GM13976 (cell line): ENCODE measurements around the gene TRIM65.

ENCODE experiments used
- DNase-seq: peaks from one replicate; pipeline ENCODE4 v3.0.0; 2012; ENCODE audit warnings: low spot score
- in situ Hi-C: fragments of 300-500 bp; cut with MboI; formaldehyde crosslinking; loops from one replicate; pipeline ENCODE4 v1.12.0; 2022; ENCODE audit warnings: low sequenced_read_pairs, mixed read lengths, inconsistent platforms; ENCODE audit not compliant: unreplicated experiment
- TF ChIP-seq, protein P1 (sequence below): IDR thresholded peaks from 2 replicates; pipeline ENCODE4 v1.5.1; 2012; ENCODE audit warnings: borderline replicate concordance, mild to moderate bottlenecking; ENCODE audit not compliant: insufficient read depth; ENCODE audit errors: extremely low read depth, missing control alignments, control extremely low read depth

TRIM65 gene

DNA sequence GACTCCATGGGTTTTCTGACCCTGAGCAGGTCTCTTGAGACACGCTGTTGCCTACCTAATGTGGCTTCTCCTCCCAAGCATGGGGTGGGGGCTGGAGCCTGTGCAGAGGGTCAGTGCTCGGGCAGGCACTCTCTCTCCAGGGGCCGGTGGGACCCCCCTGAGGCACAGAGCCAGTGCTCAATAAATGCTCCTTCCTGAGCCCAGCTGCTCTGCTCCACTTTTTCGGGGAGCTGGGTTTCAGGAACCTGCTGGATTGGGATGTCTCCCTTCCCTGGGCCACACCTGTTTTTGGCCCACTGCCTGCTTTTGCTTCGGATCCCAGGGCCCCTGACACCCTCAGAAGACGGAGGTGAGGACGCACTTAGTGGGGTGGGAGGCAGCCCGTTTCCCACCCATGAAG lies 1.3 kb upstream of the TRIM65 start:
- in situ Hi-C loops = no loop called here
- no peak for DNase-seq
- TF ChIP-seq, protein P1, sequence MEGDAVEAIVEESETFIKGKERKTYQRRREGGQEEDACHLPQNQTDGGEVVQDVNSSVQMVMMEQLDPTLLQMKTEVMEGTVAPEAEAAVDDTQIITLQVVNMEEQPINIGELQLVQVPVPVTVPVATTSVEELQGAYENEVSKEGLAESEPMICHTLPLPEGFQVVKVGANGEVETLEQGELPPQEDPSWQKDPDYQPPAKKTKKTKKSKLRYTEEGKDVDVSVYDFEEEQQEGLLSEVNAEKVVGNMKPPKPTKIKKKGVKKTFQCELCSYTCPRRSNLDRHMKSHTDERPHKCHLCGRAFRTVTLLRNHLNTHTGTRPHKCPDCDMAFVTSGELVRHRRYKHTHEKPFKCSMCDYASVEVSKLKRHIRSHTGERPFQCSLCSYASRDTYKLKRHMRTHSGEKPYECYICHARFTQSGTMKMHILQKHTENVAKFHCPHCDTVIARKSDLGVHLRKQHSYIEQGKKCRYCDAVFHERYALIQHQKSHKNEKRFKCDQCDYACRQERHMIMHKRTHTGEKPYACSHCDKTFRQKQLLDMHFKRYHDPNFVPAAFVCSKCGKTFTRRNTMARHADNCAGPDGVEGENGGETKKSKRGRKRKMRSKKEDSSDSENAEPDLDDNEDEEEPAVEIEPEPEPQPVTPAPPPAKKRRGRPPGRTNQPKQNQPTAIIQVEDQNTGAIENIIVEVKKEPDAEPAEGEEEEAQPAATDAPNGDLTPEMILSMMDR = no peak

DNA sequence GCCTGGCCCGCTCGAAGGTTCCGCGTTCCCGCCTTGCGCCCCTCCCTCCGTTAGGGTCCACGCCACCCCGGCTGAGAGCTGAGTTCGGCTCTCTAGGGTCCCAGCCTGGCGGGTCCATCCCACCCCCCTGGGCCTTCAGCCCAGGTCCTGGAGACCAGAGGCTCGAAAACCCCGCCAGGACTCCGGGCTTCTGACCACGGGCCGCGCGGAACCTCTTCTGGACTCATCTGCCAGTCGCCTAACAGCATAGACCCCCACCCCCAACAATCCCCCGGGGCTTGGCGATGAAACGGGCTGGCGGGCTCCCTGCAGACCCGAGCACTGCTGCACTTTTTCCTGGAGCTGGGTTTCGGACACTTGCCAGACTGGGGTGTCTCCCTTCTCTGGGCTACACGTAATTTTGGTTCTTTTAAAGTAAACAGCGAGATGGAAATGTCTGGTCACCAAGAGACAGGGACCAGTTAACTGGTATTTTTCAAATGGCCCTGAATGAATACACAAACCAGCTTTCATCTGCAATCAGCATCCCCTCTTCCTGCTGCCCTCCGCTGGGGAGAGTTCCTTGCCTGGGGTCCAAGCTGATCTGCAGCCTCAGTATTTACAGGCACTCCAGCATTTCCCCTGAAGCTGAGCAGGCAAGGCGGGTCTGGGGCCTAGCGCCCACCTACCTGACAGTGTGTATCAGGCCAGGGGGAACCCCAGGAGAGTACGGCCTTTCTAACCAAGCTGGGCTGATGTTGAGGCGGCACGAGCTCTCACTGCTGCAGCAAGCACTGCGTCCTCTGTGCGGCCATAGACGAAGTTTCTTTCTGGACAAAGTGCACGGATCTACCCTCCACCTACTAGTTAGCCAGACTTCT lies 639 bp upstream of the TRIM65 start:
- DNase-seq = no peak
- TF ChIP-seq, protein P1 = no peak
- in situ Hi-C loops = no loop called here

DNA sequence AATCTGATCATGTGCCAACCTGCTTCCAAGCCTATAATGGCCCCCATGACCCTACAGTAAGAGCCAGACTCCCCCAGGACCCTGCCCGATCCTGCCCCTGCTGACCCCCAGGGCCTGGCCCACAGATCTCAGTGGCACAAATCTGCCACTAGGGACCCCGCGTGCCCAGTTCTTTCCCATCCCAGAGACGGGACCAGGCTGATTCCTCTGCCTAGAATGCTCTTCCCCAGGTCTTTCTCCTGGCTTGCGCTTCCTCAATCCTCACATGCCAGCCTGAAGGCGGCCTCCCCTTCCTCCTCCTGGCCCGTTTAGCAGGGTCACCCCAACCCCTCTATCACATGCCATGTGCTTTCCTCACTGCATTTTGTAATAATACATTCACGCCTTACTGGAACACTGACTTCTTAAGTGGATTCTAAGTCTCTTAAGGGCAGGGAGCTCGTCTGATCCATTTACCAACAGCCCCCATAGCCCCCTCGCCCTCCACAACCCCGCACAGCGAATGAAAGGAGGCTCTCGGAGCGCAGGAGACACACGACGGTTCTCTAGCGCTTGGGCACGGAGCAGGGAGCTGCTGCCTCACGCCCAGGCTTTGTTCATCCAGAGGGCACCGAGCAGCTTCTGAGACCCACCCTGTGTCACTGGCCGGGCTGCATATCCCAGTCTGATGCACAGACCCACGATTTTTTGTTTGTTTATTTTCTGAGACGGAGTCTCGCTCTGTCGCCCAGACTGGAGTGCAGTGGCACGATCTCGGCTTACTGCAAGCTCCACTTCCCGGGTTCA lies 1.2 kb downstream of the TRIM65 start:
- in situ Hi-C loops = no loop called here
- no peak for DNase-seq
- TF ChIP-seq, protein P1 = no peak

DNA sequence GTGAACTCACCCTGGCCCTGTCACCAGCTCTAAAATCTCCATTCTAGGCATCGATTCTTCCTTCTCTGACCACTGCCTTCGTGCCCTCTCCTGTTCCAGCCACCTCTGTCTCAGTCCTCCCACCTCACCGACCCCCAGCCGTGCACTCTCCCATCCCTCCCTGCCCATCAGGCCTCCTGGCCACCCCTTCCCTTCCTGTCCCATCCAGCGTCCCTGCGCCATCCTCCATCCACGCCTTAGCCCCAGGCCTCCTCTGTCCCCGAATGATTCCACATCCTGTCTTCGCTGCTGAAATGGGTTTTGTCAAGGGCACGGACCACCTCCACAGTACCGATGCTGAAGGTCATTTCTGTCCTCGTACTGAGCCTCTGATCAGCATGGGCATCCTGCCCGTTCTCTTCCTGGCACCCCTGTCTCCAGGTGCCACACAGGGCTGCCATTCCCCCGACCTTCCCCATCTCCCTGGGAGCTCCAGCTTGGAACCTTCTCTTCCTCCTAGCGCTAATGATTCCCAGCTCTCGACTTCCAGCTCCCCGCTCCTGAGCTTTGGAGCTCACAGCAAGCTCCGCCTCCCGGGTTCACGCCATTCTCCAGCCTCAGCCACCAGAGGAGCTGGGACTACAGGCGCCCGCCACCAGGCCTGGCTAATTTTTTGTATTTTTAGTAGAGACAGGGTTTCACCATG lies 2.6 kb downstream of the TRIM65 start:
- TF ChIP-seq, protein P1 = no peak
- no peak for DNase-seq
- in situ Hi-C loops = no loop called here

DNA sequence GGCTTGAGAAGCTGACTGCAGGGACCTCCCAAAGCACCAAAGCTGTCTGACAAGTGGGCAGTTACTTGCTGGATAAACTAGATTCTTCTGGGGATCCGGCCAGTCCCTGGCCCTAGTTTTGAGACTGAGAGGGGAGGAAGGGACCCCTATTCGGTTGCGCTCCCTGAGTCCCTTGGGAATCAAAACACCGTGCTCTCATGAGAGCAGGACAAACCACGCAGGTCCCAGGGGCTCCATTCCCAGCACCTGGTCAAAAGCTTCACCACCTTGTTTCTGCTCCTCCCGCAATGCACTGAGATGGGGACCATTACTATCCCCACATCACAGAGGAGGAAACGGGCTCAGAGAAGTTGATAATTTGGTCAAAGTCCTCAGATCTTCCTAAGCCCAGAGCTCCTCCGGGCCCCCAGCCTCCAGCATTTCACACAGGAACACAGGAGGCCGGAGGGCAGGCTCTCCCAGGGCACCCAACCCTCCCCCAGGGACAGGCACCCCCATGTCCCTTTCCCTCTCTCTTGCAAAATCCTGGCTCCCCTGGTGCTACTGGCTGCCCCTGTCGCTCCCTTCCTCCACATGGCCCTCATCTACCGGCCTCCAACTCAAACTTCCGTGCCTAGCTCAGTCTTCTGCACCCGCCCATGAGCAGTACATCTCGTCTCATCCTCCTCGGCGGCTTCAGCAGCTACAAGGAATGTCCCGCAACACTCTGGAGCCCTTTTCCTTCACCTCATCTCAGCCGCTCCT lies 3.3 kb downstream of the TRIM65 start:
- DNase-seq = no peak
- in situ Hi-C loops = no loop called here
- TF ChIP-seq, protein P1 = no peak

DNA sequence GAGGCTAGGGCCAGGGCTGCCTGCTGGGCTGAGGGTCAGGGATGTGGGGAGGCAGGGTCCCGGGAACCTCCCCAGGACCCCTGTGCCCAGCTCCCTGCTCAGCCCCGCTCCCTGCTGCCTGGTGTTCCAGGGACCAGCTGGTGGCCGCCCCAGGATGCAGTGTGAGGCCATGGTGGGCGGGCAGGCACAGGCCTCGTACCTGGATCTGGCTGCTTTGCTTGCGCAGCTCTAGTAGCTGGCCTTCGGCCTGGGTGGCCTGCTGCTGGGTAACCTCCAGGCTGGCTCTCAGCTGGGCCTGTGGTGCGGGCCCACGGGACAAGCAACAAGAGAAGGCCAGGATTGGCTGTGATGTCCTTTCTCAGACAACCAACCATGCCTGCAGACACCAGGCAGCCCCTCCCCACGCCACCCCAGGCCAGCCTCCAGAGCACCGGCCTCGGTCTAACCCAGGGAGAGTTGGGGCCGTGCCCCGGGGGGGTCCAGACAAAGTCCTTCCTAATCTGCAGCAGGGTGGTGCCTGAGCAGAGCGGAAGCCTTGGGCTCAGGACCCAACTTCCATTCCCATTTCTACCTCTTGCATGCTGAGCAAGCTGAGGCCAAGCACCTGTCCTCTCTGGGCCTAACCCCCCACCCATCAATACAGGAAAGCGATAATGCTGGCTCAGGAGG lies 4.1 kb downstream of the TRIM65 start:
- DNase-seq = no peak
- TF ChIP-seq, protein P1 = no peak
- in situ Hi-C loops = no loop called here
